Endothelial cell of umbilical vein (primary cell): ENCODE data around the gene MVB12B. TPM values are rescaled to one million over a fixed set of nuclear protein-coding genes. Genes with fewer than 3 reads are reported as not detected.

ENCODE experiments used
- BruUV-seq: library from RNA; stranded (reverse); fragments of 400-500 nt; replicated peaks from 2 replicates; lab custom pipeline; 2021; lab: Mats Ljungman, UMichigan
- CTCF ChIA-PET: fragments of 300-600, 350-600 bp; sonication (Branson Sonifier 250); formaldehyde crosslinking; loops from one replicate; lab custom pipeline; 2021; ENCODE audit warnings: antibody characterized with exemption, inconsistent platforms; lab: Charles Lee
- POLR2A ChIA-PET: fragments of 300-600, 350-600 bp; sonication (Branson Sonifier 250); formaldehyde crosslinking; loops from one replicate; lab custom pipeline; 2021; ENCODE audit warnings: antibody characterized with exemption, inconsistent platforms; lab: Charles Lee
- DNase-seq: peaks from one replicate; pipeline ENCODE4 v3.0.0-alpha.2; 2011; ENCODE audit warnings: low read depth, low spot score
- FAIRE-seq: peaks from 2 replicates; lab custom pipeline; 2011; peaks lifted over from hg19 to GRCh38; lab: Jason Lieb, UNC
- H2AFZ ChIP-seq: 2 replicates; pipeline ENCODE4 v1.6.0; 2012; ENCODE audit warnings: low read depth, low read length, control low read depth, inconsistent platforms
- H3K27ac ChIP-seq: 2 replicates; pipeline ENCODE4 v1.5.1; 2011; ENCODE audit warnings: low read depth, mild to moderate bottlenecking, control low read depth, low read length, moderate library complexity; ENCODE audit not compliant: insufficient read depth
- H3K27me3 ChIP-seq, 2 experiments: 2 replicates each; pipeline versions ENCODE4 v1.6.0 to v1.6.1; 2011; ENCODE audit warnings: low read length in 2 of 2, mixed read lengths in 1 of 2; ENCODE audit not compliant: control insufficient read depth in 2 of 2, insufficient read depth in 2 of 2
- H3K36me3 ChIP-seq, 2 experiments: 2 replicates in 1 of 2; 3 replicates in 1 of 2; pipeline ENCODE4 v1.5.1; 2011; ENCODE audit warnings: low read length in 2 of 2, mild to moderate bottlenecking in 1 of 2, moderate library complexity in 1 of 2; ENCODE audit not compliant: control insufficient read depth in 2 of 2, insufficient read depth in 2 of 2; ENCODE audit errors: extremely low read depth in 1 of 2
- H3K4me1 ChIP-seq: 3 replicates; pipeline ENCODE4 v1.5.1; 2011; ENCODE audit warnings: mild to moderate bottlenecking, low read length; ENCODE audit not compliant: control insufficient read depth, insufficient read depth; ENCODE audit errors: extremely low read depth
- H3K4me2 ChIP-seq: 2 replicates; pipeline ENCODE4 v1.6.1; 2011; ENCODE audit warnings: low read length, control low read depth, mixed read lengths; ENCODE audit not compliant: insufficient read depth
- H3K4me3 ChIP-seq, 3 experiments: fragments of 200-600 bp in 1 of 3; sonication (generic), shearing (Covaris generic) in 1 of 3; replicated peaks in 1 of 3; 2 replicates each; pipeline ENCODE4 v1.5.1; 2011 to 2016; ENCODE audit warnings: control low read depth in 3 of 3, low read length in 3 of 3, mild to moderate bottlenecking in 2 of 3, inconsistent platforms in 1 of 3, low read depth in 1 of 3, moderate library complexity in 1 of 3; ENCODE audit not compliant: insufficient read depth in 1 of 3
- H3K79me2 ChIP-seq: 2 replicates; pipeline ENCODE4 v1.6.0; 2012; ENCODE audit warnings: low read length, inconsistent platforms; ENCODE audit not compliant: control insufficient read depth, insufficient read depth
- H3K9ac ChIP-seq: replicated peaks from 2 replicates; pipeline ENCODE3; 2011; ENCODE audit warnings: low read length, control low read depth; ENCODE audit not compliant: insufficient read depth; ENCODE audit errors: extremely low read depth
- H3K9me1 ChIP-seq: replicated peaks from 3 replicates; pipeline ENCODE4 v1.6.0; 2011; ENCODE audit warnings: mild to moderate bottlenecking, low read length; ENCODE audit not compliant: control insufficient read depth, insufficient read depth; ENCODE audit errors: extremely low read depth
- H3K9me3 ChIP-seq: replicated peaks from 2 replicates; pipeline ENCODE4 v1.5.1; 2012; ENCODE audit warnings: low read length, inconsistent platforms; ENCODE audit not compliant: control insufficient read depth, insufficient read depth
- H4K20me1 ChIP-seq: replicated peaks from 2 replicates; pipeline ENCODE3; 2011; ENCODE audit warnings: mild to moderate bottlenecking, low read length; ENCODE audit not compliant: control insufficient read depth, insufficient read depth; ENCODE audit errors: extremely low read depth
- CTCF ChIP-seq, 2 donors: IDR thresholded peaks; 1 replicate in 1 of 2; 2 replicates in 1 of 2; pipeline ENCODE4 v1.5.1; 2011; ENCODE audit warnings: low read length in 2 of 2, mild to moderate bottlenecking in 2 of 2, moderate library complexity in 2 of 2, control low read depth in 1 of 2, inconsistent platforms in 1 of 2, low read depth in 1 of 2; ENCODE audit not compliant: insufficient read depth in 1 of 2; ENCODE audit errors: extremely low read depth in 1 of 2
- EZH2 ChIP-seq: IDR thresholded peaks from 2 replicates; pipeline ENCODE4 v1.6.1; 2012; ENCODE audit warnings: borderline replicate concordance, low read depth, mild to moderate bottlenecking, moderate library complexity, low read length, inconsistent platforms; ENCODE audit not compliant: severe bottlenecking
- FOS ChIP-seq: IDR thresholded peaks from 2 replicates; pipeline ENCODE4 v1.6.1; 2011; ENCODE audit warnings: mild to moderate bottlenecking, low read length, moderate library complexity, borderline replicate concordance; ENCODE audit not compliant: insufficient read depth
- GATA2 ChIP-seq: IDR thresholded peaks from 2 replicates; pipeline ENCODE4 v1.7.0; 2011; ENCODE audit warnings: low read depth, mild to moderate bottlenecking, moderate library complexity, mixed read lengths, low read length; ENCODE audit not compliant: insufficient read length, insufficient read depth
- JUN ChIP-seq: IDR thresholded peaks from 2 replicates; pipeline ENCODE4 v1.6.1; 2011; ENCODE audit warnings: borderline replicate concordance, low read depth; ENCODE audit not compliant: insufficient read length, insufficient read depth
- MAX ChIP-seq: IDR thresholded peaks from 2 replicates; pipeline ENCODE4 v1.6.1; 2011; ENCODE audit not compliant: insufficient read depth, insufficient read length
- MYC ChIP-seq: IDR thresholded peaks from one replicate; pipeline ENCODE4 v1.6.1; 2011; ENCODE audit warnings: mild to moderate bottlenecking, low read depth, low read length
- POLR2A ChIP-seq: IDR thresholded peaks from 2 replicates; pipeline ENCODE4 v1.6.1; 2012; ENCODE audit warnings: low read depth, mild to moderate bottlenecking, control low read depth, low read length
- POLR2AphosphoS5 ChIP-seq: IDR thresholded peaks from 2 replicates; pipeline ENCODE4 v1.6.1; 2012; ENCODE audit warnings: low read depth, mild to moderate bottlenecking, control low read depth, low read length, moderate library complexity; ENCODE audit not compliant: insufficient read depth
- dilution Hi-C: fragments of 300-500 bp; cut with MboI; formaldehyde crosslinking; loops from one replicate; pipeline ENCODE4 v1.15.0; 2019; ENCODE audit warnings: low sequenced_read_pairs; ENCODE audit not compliant: extremely low pct_ligation_motif_present
- intact Hi-C: fragments of 100-400 bp; cut with micrococcal nuclease; formaldehyde crosslinking; loops from one replicate; pipeline ENCODE4 v1.10.0; 2022
- polyA plus RNA-seq, 4 experiments: library from polyadenylated mRNA; depleted of rRNA in 3 of 4; stranded (reverse) in 3 of 4; unstranded in 1 of 4; fragments of >200 nt; gene quantifications; 2 replicates each; pipeline versions ENCODE4 v1.2.1 to v1.2.3, GENCODE V29; 2011 to 2012; ENCODE audit warnings: missing spikeins in 1 of 4
- total RNA-seq: library from RNA; stranded (reverse); gene quantifications from 2 replicates; pipeline ENCODE4 v1.2.3, GENCODE V29; 2021

MVB12B gene
- total and polyA plus RNA-seq, 2 donors (not counting 3 experiments of a cell fraction or from before 2014, with no cell fraction given), result 6.6 to 17.3 TPM

DNA sequence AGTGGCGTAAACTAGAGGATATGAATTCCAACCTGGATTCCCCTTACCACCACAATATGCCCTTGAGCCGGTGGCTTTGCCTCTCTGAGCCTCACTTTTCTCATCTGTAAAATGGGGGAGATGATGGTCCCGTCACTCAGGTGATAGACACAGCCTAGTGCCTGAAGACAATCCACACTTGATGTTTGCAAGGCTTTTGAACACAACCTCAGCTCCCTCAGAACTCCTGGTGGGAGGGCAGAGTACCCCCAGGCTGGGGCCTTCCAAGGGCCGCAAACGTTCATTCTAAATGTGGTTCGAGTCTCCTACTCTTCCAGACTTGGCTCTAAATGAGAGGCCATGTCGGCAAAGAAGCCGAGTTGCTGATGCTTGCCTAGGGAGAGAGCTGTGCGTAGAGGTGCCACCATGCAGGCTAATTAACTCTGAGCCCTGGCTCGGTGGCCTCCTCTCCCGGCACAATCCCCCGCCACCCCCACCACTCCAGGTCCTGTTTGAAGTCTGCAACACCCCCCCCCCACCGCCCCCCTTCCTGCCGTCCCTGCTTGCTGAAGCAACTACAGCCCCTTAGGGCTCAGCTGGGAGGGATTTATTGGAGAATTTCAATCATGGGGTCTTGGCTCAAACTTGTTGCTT is 189.4 kb downstream of the MVB12B start:
- no peaks in the 10 kb centered on the region for H4K20me1 ChIP-seq
- no peak overlapping the region for H3K9ac ChIP-seq
- CTCF ChIA-PET, result interaction anchor here (1.3 to 2.1 kb wide), 4 partner anchors 9 to 266 kb away, joined by 4 to 7 read pairs (median 6); no protein-coding TSS in a partner anchor
- H3K4me1 ChIP-seq, result peaks cover 5% of the 10 kb centered on the region
- intact Hi-C loops, result no loop called here
- H3K36me3 ChIP-seq, result no peaks in the 10 kb centered on the region
- peaks cover 21 to 30% of the 10 kb centered on the region in 2 experiments for H3K27me3 ChIP-seq
- H3K27ac ChIP-seq, result no peak overlapping the region
- no peaks in the 10 kb centered on the region for H3K9me1 ChIP-seq
- no peaks in the 10 kb centered on the region for H3K79me2 ChIP-seq
- H3K4me3 ChIP-seq, result no peak overlapping the region
- H3K9me3 ChIP-seq, result no peaks in the 10 kb centered on the region
- dilution Hi-C loops, result no loop called here
- TF ChIP-seq FOS (no peak), MAX (no peak), GATA2 (no peak), JUN (no peak), EZH2 (no peak), POLR2AphosphoS5 (no peak), MYC (no peak), CTCF (IDR thresholded peaks at IDR 0.05; ENCODE audit: extremely low read depth in 1 of 2, insufficient read depth in 1 of 2, low read depth in 1 of 2, low read length in 2 of 2) (no peak), POLR2A (no peak)
- BruUV-seq, result no TSS peak
- FAIRE-seq (no peak), DNase-seq (no peak)
- POLR2A ChIA-PET, result no interaction called here
- H2AFZ ChIP-seq, result no peak overlapping the region
- no peak overlapping the region for H3K4me2 ChIP-seq
